ENCODE measurements around the gene TLK1.

The TLK1 gene

GRCh38 chr2:171081649-171082111 is 79.0 kb downstream of the TLK1 start:
- DNase-seq = no peak

- DNase-seq = no peak
These were observed 80.1 kb downstream of the TLK1 start for GRCh38 chr2:171080607-171081006.

GRCh38 chr2:171076422-171076821 is 84.3 kb downstream of the TLK1 start:
- peak in 1 of 5 experiments; percentile 42 for DNase-seq

GRCh38 chr2:171072164-171072563 is 88.5 kb downstream of the TLK1 start:
- DNase-seq = no peak

- DNase-seq = peak in 1 of 5 experiments; percentile 8
These were observed 91.3 kb downstream of the TLK1 start for GRCh38 chr2:171069286-171069956.

GRCh38 chr2:171066110-171066509 is 94.6 kb downstream of the TLK1 start:
- DNase-seq = no peak

GRCh38 chr2:171057575-171057974 is 103.1 kb downstream of the TLK1 start:
- no peak for DNase-seq

- no peak for DNase-seq
These were observed 104.4 kb downstream of the TLK1 start for GRCh38 chr2:171056307-171056706.

GRCh38 chr2:171049691-171050090 is 111.0 kb downstream of the TLK1 start:
- no peak for DNase-seq

- no peak for DNase-seq
These were observed 114.6 kb downstream of the TLK1 start for GRCh38 chr2:171046048-171046560.

GRCh38 chr2:171044416-171044815 is 116.3 kb downstream of the TLK1 start:
- DNase-seq = peak in 1 of 5 experiments; percentile 89

GRCh38 chr2:171042253-171042969 is 118.3 kb downstream of the TLK1 start:
- DNase-seq = peak in 1 of 5 experiments; percentile 46

- peak in 1 of 5 experiments; percentile 35 for DNase-seq
These were observed 124.2 kb downstream of the TLK1 start for GRCh38 chr2:171036532-171036931.

- no peak for DNase-seq
These were observed 126.4 kb downstream of the TLK1 start for GRCh38 chr2:171034315-171034714.

GRCh38 chr2:171025214-171025613 is 135.5 kb downstream of the TLK1 start:
- no peak for DNase-seq

GRCh38 chr2:171018522-171018921 is 142.2 kb downstream of the TLK1 start:
- DNase-seq = peak in 1 of 5 experiments; percentile 70

- no peak for DNase-seq
These were observed 144.6 kb downstream of the TLK1 start for GRCh38 chr2:171016125-171016524.

GRCh38 chr2:171013851-171014250 is 146.8 kb downstream of the TLK1 start:
- no peak for DNase-seq

GRCh38 chr2:171009386-171009785 is 151.3 kb downstream of the TLK1 start:
- no peak for DNase-seq

- no peak for DNase-seq
These were observed 152.0 kb downstream of the TLK1 start for GRCh38 chr2:171008550-171009205.

- DNase-seq = no peak
These were observed 155.9 kb downstream of the TLK1 start for GRCh38 chr2:171004833-171005232.

GRCh38 chr2:171004363-171004762 is 156.3 kb downstream of the TLK1 start:
- DNase-seq = no peak

GRCh38 chr2:170999654-171000053 is 161.0 kb downstream of the TLK1 start:
- DNase-seq = no peak

Measured in T-helper 2 cell (primary cell).